GM18867 (cell line): ENCODE data around the gene SRGAP3.

Experiments used
- ATAC-seq: cut with Tn5 transposase; IDR thresholded peaks from one replicate; pipeline ENCODE4 v1.9.1; 2021; ENCODE audit warnings: mild to moderate bottlenecking, moderate library complexity; ENCODE audit not compliant: unreplicated experiment

The SRGAP3 gene

GRCh38 chr3:9121366-9122001 lies 128.0 kb downstream of the SRGAP3 start:
- no peak for ATAC-seq

GRCh38 chr3:9119331-9119730 lies 130.1 kb downstream of the SRGAP3 start:
- no peak for ATAC-seq

GRCh38 chr3:9118222-9118621 lies 131.2 kb downstream of the SRGAP3 start:
- no peak for ATAC-seq

GRCh38 chr3:9117220-9117619 lies 132.2 kb downstream of the SRGAP3 start:
- ATAC-seq, result no peak

GRCh38 chr3:9116336-9116735 lies 133.1 kb downstream of the SRGAP3 start:
- no peak for ATAC-seq

- ATAC-seq, result no peak
Measured at GRCh38 chr3:9115336-9115735, 134.1 kb downstream of the SRGAP3 start.

- no peak for ATAC-seq
Measured at GRCh38 chr3:9113040-9113439, 136.4 kb downstream of the SRGAP3 start.

- ATAC-seq, result no peak
Measured at GRCh38 chr3:9111866-9112265, 137.6 kb downstream of the SRGAP3 start.

- ATAC-seq, result no peak
Measured at GRCh38 chr3:9111417-9111816, 138.0 kb downstream of the SRGAP3 start.

GRCh38 chr3:9110802-9111201 lies 138.6 kb downstream of the SRGAP3 start:
- no peak for ATAC-seq

- no peak for ATAC-seq
Measured at GRCh38 chr3:9110316-9110715, 139.1 kb downstream of the SRGAP3 start.

- no peak for ATAC-seq
Measured at GRCh38 chr3:9109568-9109914, 139.9 kb downstream of the SRGAP3 start.

- ATAC-seq, result no peak
Measured at GRCh38 chr3:9108876-9109567, 140.4 kb downstream of the SRGAP3 start.

GRCh38 chr3:9107738-9108137 lies 141.7 kb downstream of the SRGAP3 start:
- ATAC-seq, result no peak

- no peak for ATAC-seq
Measured at GRCh38 chr3:9105421-9105820, 144.0 kb downstream of the SRGAP3 start.

GRCh38 chr3:9104121-9104520 lies 145.3 kb downstream of the SRGAP3 start:
- ATAC-seq, result no peak

GRCh38 chr3:9102240-9102981 lies 147.0 kb downstream of the SRGAP3 start:
- no peak for ATAC-seq

- ATAC-seq, result no peak
Measured at GRCh38 chr3:9101286-9101685, 148.2 kb downstream of the SRGAP3 start.

GRCh38 chr3:9100513-9100894 lies 148.9 kb downstream of the SRGAP3 start:
- ATAC-seq, result no peak

GRCh38 chr3:9099702-9100512 lies 149.5 kb downstream of the SRGAP3 start:
- ATAC-seq, result no peak
